ENCODE data around the gene MBOAT2.
A peak's percentile ranks its signal among the peaks of the same experiment; 100 is the strongest.

DNA sequence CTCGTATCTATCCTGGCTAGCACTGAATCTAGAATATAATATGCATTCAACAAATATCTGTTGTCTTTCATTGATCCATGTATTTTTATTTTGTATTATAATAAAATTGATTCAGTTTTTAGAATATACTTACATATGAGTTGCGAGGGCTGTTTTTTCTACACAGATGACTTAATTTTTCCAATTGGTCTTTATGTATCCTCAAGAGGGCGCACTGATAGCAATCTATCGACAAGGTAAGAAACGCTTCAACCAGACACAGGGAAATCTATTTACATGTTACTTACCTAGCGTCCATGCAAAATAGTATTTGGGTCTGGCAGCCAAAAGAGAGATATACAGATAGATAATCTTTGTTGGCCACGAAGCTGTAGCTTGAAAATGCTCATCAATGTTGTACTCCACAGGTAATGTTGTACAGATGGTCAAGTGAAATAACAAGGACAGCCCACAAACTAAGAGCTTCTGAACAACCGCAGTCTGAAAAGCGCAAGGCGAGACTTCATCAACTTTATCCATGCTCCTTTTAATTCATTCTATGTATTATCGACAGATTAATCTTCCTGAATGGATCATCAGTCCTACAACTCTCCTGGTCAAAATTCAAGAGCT, 130.6 kb downstream of the MBOAT2 start:
- TF ChIP-seq POLR2A (IDR thresholded peaks at IDR 0.05) (no peak), CTCF (IDR thresholded peaks at IDR 0.05) (peak; percentile 32 to 68 (median 54))

Measured in adrenal gland (tissue), 5 donors.